Naive thymus-derived CD4-positive, alpha-beta T cell (primary cell): ENCODE measurements around the gene SKIL. TPM values are rescaled to one million over a fixed set of nuclear protein-coding genes. Genes with fewer than 3 reads are reported as not detected.

ENCODE experiments used
- ATAC-seq: fragments of 150-1000 bp; cut with Tn5 transposase; 2 replicates; pipeline ENCODE4 v1.10.0; 2021; ENCODE audit warnings: mild to moderate bottlenecking, moderate library complexity
- CTCF ChIA-PET: fragments of 350-600 bp; sonication (Branson Sonifier 250); formaldehyde crosslinking; loops from one replicate; lab custom pipeline; 2021; ENCODE audit warnings: antibody characterized with exemption; lab: Charles Lee
- POLR2A ChIA-PET: fragments of 350-600 bp; sonication (Branson Sonifier 250); formaldehyde crosslinking; loops from one replicate; lab custom pipeline; 2021; ENCODE audit warnings: antibody characterized with exemption, inconsistent platforms; lab: Charles Lee
- DNase-seq, 9 donors: peaks; one replicate each; pipeline versions ENCODE4 v3.0.0 to v3.0.0-alpha.2; 2020 to 2022; ENCODE audit warnings: mixed read lengths in 1 of 9
- H3K27ac ChIP-seq: one replicate; pipeline ENCODE4 v1.7.0; 2013; ENCODE audit warnings: mild to moderate bottlenecking, low read depth, low read length, moderate library complexity
- H3K27me3 ChIP-seq, 2 donors: one replicate each; pipeline ENCODE4 v1.7.0; 2013; ENCODE audit warnings: low read length in 2 of 2, mild to moderate bottlenecking in 2 of 2, moderate library complexity in 2 of 2; ENCODE audit not compliant: control insufficient read depth in 2 of 2, insufficient read depth in 2 of 2
- H3K36me3 ChIP-seq, 3 experiments: 1 replicate in 2 of 3; 2 replicates in 1 of 3; pipeline ENCODE4 v1.7.0; 2013; ENCODE audit warnings: low read length in 3 of 3, mild to moderate bottlenecking in 3 of 3, moderate library complexity in 1 of 3; ENCODE audit not compliant: insufficient read depth in 3 of 3, control insufficient read depth in 2 of 3
- H3K4me1 ChIP-seq, 2 donors: one replicate each; pipeline ENCODE4 v1.7.0; 2013; ENCODE audit warnings: low read length in 2 of 2, mild to moderate bottlenecking in 2 of 2, moderate library complexity in 1 of 2; ENCODE audit not compliant: control insufficient read depth in 2 of 2, insufficient read depth in 2 of 2
- H3K4me3 ChIP-seq: 2 replicates; pipeline ENCODE4 v1.7.0; 2013; ENCODE audit warnings: mild to moderate bottlenecking, low read length
- H3K9me3 ChIP-seq, 3 experiments: 1 replicate in 2 of 3; 2 replicates in 1 of 3; pipeline ENCODE4 v1.7.0; 2013; ENCODE audit warnings: low read length in 3 of 3; ENCODE audit not compliant: control insufficient read depth in 2 of 3
- H3K27ac Mint-ChIP-seq, 9 donors: one replicate each; pipeline ENCODE4 v1.8.0; 2020 to 2022; ENCODE audit warnings: mixed read lengths in 9 of 9, mild to moderate bottlenecking in 8 of 9, moderate library complexity in 5 of 9, inconsistent platforms in 2 of 9
- H3K27me3 Mint-ChIP-seq, 5 donors: one replicate each; pipeline ENCODE4 v1.8.0; 2021 to 2022; ENCODE audit warnings: mixed read lengths in 5 of 5, mild to moderate bottlenecking in 1 of 5
- H3K36me3 Mint-ChIP-seq, 5 donors: one replicate each; pipeline ENCODE4 v1.8.0; 2020 to 2022; ENCODE audit warnings: mixed read lengths in 5 of 5, mild to moderate bottlenecking in 3 of 5, inconsistent platforms in 1 of 5
- H3K4me1 Mint-ChIP-seq, 7 donors: one replicate each; pipeline ENCODE4 v1.8.0; 2020 to 2022; ENCODE audit warnings: mixed read lengths in 7 of 7, mild to moderate bottlenecking in 3 of 7, inconsistent platforms in 1 of 7
- H3K4me3 Mint-ChIP-seq, 10 donors: one replicate each; pipeline ENCODE4 v1.8.0; 2020 to 2022; ENCODE audit warnings: mild to moderate bottlenecking in 10 of 10, mixed read lengths in 10 of 10, moderate library complexity in 6 of 10, inconsistent platforms in 2 of 10
- H3K9me3 Mint-ChIP-seq, 11 donors: one replicate each; pipeline ENCODE4 v1.8.0; 2020 to 2022; ENCODE audit warnings: mixed read lengths in 11 of 11, mild to moderate bottlenecking in 4 of 11, inconsistent platforms in 1 of 11, moderate library complexity in 1 of 11
- intact Hi-C, 2 donors: fragments of 100-400 bp; cut with micrococcal nuclease; formaldehyde crosslinking; loops; one replicate each; pipeline ENCODE4 v1.15.1; 2023
- microRNA-seq: library from miRNA; unstranded; fragments of <30 nt; microRNA quantifications from one replicate; pipeline ENCODE4 v1.2.0, GENCODE V29; 2022; ENCODE audit warnings: borderline microRNAs expressed
- polyA plus RNA-seq, 2 donors: library from polyadenylated mRNA; unstranded; fragments of 300-500 nt; fragmentation: Illumina TruSeq; gene quantifications; one replicate each; pipeline ENCODE4 v1.2.3, GENCODE V29; 2021
- total RNA-seq, 6 experiments: library from RNA in 5 of 6; stranded (reverse) in 5 of 6; gene quantifications; 1 replicate in 5 of 6; 2 replicates in 1 of 6; pipeline ENCODE4 v1.2.3 and lab custom pipeline; 2021 to 2026

SKIL gene
- total and polyA plus RNA-seq, 7 experiments from 2014 or later: 4.7 to 80.5 (median 36.0) TPM

- no peak overlapping the region for H3K27ac Mint-ChIP-seq
- Histone ChIP-seq H3K4me3 (no peak overlapping the region), H3K36me3 (no peaks in the 10 kb centered on the region), H3K4me1 (no peaks in the 10 kb centered on the region), H3K27ac (no peak overlapping the region), H3K9me3 (no peaks in the 10 kb centered on the region), H3K27me3 (no peaks in the 10 kb centered on the region)
- no peak for DNase-seq
- H3K36me3 Mint-ChIP-seq: no peaks in the 10 kb centered on the region
- peaks cover 4 to 17% (median 14%) of the 10 kb centered on the region in 5 donors for H3K27me3 Mint-ChIP-seq
- intact Hi-C loops: no loop called here
- CTCF ChIA-PET: interaction anchor here (0.6 kb wide), 1 partner anchor 496 kb away, joined by 3 read pairs; no protein-coding TSS in a partner anchor
- POLR2A ChIA-PET: no interaction called here
- peaks cover 0 to 1% (median 0%) of the 10 kb centered on the region in 11 donors for H3K9me3 Mint-ChIP-seq
- ATAC-seq: no peak
- no peak overlapping the region for H3K4me3 Mint-ChIP-seq
- H3K4me1 Mint-ChIP-seq: peaks cover 0 to 8% (median 0%) of the 10 kb centered on the region in 7 donors
These were observed 82.8 kb downstream of the SKIL start for GRCh38 chr3:170440344-170440743.

DNA sequence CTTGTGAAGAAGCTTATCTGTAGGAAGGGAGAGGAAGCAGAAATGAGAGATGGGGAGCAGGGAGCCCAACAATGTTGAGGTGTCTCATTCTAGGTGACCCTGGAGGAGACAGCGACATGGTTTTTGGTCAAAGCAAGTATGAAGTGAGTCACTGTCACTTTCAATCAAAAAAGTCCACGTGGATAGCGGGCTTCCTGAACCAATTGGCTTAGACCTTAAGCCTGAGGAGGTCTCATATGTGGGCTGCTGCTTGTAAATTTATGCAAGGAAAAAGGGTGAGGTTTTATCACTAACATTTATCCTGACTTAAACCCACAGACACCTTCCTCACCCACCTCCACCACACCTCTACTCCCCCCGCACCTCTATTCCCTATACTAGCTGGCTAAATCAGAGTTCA, 83.9 kb downstream of the SKIL start:
- H3K4me1 ChIP-seq: no peaks in the 10 kb centered on the region
- no peak overlapping the region for H3K27ac ChIP-seq
- H3K4me3 ChIP-seq: no peak overlapping the region
- Mint-ChIP-seq H3K27me3 (peaks cover 4 to 17% (median 14%) of the 10 kb centered on the region in 5 donors), H3K4me1 (peaks cover 0 to 8% (median 0%) of the 10 kb centered on the region in 7 donors), H3K27ac (no peak overlapping the region), H3K4me3 (no peak overlapping the region), H3K36me3 (no peaks in the 10 kb centered on the region), H3K9me3 (peaks cover 0 to 1% (median 0%) of the 10 kb centered on the region in 11 donors)
- ATAC-seq (no peak), DNase-seq (no peak)
- H3K9me3 ChIP-seq: no peaks in the 10 kb centered on the region
- no peaks in the 10 kb centered on the region for H3K27me3 ChIP-seq
- H3K36me3 ChIP-seq: no peaks in the 10 kb centered on the region
- intact Hi-C loops: no loop called here
- CTCF ChIA-PET: no interaction called here
- POLR2A ChIA-PET: no interaction called here

- ATAC-seq: no peak
- no peak overlapping the region for H3K4me3 Mint-ChIP-seq
- H3K9me3 Mint-ChIP-seq: peaks cover 0 to 1% (median 0%) of the 10 kb centered on the region in 11 donors
- no peak overlapping the region for H3K27ac Mint-ChIP-seq
- intact Hi-C loops: no loop called here
- ChIA-PET CTCF (no interaction called here), POLR2A (no interaction called here)
- H3K36me3 Mint-ChIP-seq: no peaks in the 10 kb centered on the region
- no peaks in the 10 kb centered on the region for H3K27me3 ChIP-seq
- no peaks in the 10 kb centered on the region for H3K36me3 ChIP-seq
- no peak for DNase-seq
- H3K27ac ChIP-seq: no peak overlapping the region
- no peaks in the 10 kb centered on the region for H3K4me1 Mint-ChIP-seq
- peaks cover 0 to 17% (median 14%) of the 10 kb centered on the region in 5 donors for H3K27me3 Mint-ChIP-seq
- H3K4me3 ChIP-seq: no peak overlapping the region
- no peaks in the 10 kb centered on the region for H3K4me1 ChIP-seq
- H3K9me3 ChIP-seq: no peaks in the 10 kb centered on the region
These were observed 85.4 kb downstream of the SKIL start for GRCh38 chr3:170442947-170443346.

- Mint-ChIP-seq H3K9me3 (peaks cover 0 to 1% (median 0%) of the 10 kb centered on the region in 11 donors), H3K36me3 (no peaks in the 10 kb centered on the region), H3K4me3 (no peak overlapping the region), H3K4me1 (no peaks in the 10 kb centered on the region), H3K27me3 (peaks cover 0 to 17% (median 14%) of the 10 kb centered on the region in 5 donors), H3K27ac (no peak overlapping the region)
- no peak for ATAC-seq
- ChIA-PET CTCF (no interaction called here), POLR2A (no interaction called here)
- Histone ChIP-seq H3K4me1 (no peaks in the 10 kb centered on the region), H3K27me3 (no peaks in the 10 kb centered on the region), H3K27ac (no peak overlapping the region), H3K4me3 (no peak overlapping the region), H3K9me3 (no peaks in the 10 kb centered on the region), H3K36me3 (no peaks in the 10 kb centered on the region)
- intact Hi-C loops: no loop called here
- no peak for DNase-seq
These were observed 85.9 kb downstream of the SKIL start for GRCh38 chr3:170443457-170443856.

Small RNAs within 50 kb of the gene (microRNA-seq; reads per million reads assigned to microRNA genes)
- not detected for gene MIR6828

Other genes starting within 250 kb of the SKIL start
- gene PHC3, start 176.0 kb upstream of the SKIL start, total RNA-seq: 100 to 1,000 TPM in 4 of 5 experiments, 10 to 100 TPM in 1; 78.9 to 215 (median 158) TPM
- gene PHC3, start 176.0 kb upstream of the SKIL start, polyA plus RNA-seq: 10 to 100 TPM; 46.3 to 67.2 TPM
- gene PRKCI, start 135.3 kb upstream of the SKIL start, total RNA-seq: 10 to 100 TPM; 14.7 to 26.2 (median 20.5) TPM
- gene PRKCI, start 135.3 kb upstream of the SKIL start, polyA plus RNA-seq: 10 to 100 TPM; 21.7 to 22.6 TPM
- gene CLDN11, start 61.2 kb downstream of the SKIL start, total RNA-seq: not detected
- gene CLDN11, start 61.2 kb downstream of the SKIL start, polyA plus RNA-seq: not detected
- not detected for gene SLC7A14, start 228.4 kb downstream of the SKIL start, total RNA-seq
- gene SLC7A14, start 228.4 kb downstream of the SKIL start, polyA plus RNA-seq: not detected